Measurements from ENCODE around the gene TMEM221.

GRCh38 chr19:17460372-17461230 lies 12.1 kb upstream of the TMEM221 start, which contains the start of gene NXNL1:
- TF ChIP-seq CTCF (IDR thresholded peaks at IDR 0.05; ENCODE audit: low read length) (no peak), EZH2 (IDR thresholded peaks at IDR 0.05; ENCODE audit: borderline replicate concordance, low read length) (no peak)

Measured in OCI-LY1 (cell line).